Renal cortical epithelial cell (primary cell): ENCODE results near the gene PSMD13. TPM values are rescaled to one million over a fixed set of nuclear protein-coding genes. Genes with fewer than 3 reads are reported as not detected.
"Not testable (repeated sequence)": the region's sequence is repeated elsewhere in the genome, so short reads cannot be mapped to it uniquely, and the experiment has no call there.

Experiments
- DNase-seq: peaks from one replicate; pipeline ENCODE4 v3.0.0-alpha.2; 2011; ENCODE audit warnings: low read depth
- total RNA-seq: library from RNA; depleted of rRNA; stranded (reverse); fragments of >200 nt; gene quantifications from 2 replicates; pipeline ENCODE4 v1.2.3, GENCODE V29; 2014

Gene PSMD13
- total RNA-seq, 1 donor from 2014 or later: 74.2 TPM

GRCh38 chr11:217704-218103 lies 19.1 kb upstream of the PSMD13 start:
- DNase-seq: no peak

GRCh38 chr11:218815-219593 lies 17.8 kb upstream of the PSMD13 start:
- DNase-seq: no peak

GRCh38 chr11:220641-221215 lies 16.0 kb upstream of the PSMD13 start:
- DNase-seq: not testable (repeated sequence)

- no peak for DNase-seq
These were observed 15.2 kb upstream of the PSMD13 start for GRCh38 chr11:221539-221938.

GRCh38 chr11:221998-222789 lies 14.6 kb upstream of the PSMD13 start:
- no peak for DNase-seq

GRCh38 chr11:223026-223789 lies 13.6 kb upstream of the PSMD13 start:
- no peak for DNase-seq

GRCh38 chr11:223884-224283 lies 12.9 kb upstream of the PSMD13 start:
- DNase-seq: no peak

GRCh38 chr11:224424-224823 lies 12.4 kb upstream of the PSMD13 start:
- no peak for DNase-seq

- DNase-seq: no peak
These were observed 10.9 kb upstream of the PSMD13 start for GRCh38 chr11:225734-226453.

- no peak for DNase-seq
These were observed 8.9 kb upstream of the PSMD13 start for GRCh38 chr11:227824-228379.

- DNase-seq: no peak
These were observed 6.3 kb upstream of the PSMD13 start for GRCh38 chr11:230431-230830.

- no peak for DNase-seq
These were observed 3.8 kb upstream of the PSMD13 start for GRCh38 chr11:232783-233565.

- no peak for DNase-seq
These were observed 1.6 kb upstream of the PSMD13 start for GRCh38 chr11:235180-235579.

GRCh38 chr11:235609-235996 lies 1.2 kb upstream of the PSMD13 start:
- DNase-seq: peak; percentile 29

GRCh38 chr11:235997-236773 lies 591 bp upstream of the PSMD13 start, which contains the start of gene SIRT3:
TSS of gene SIRT3 (minus strand) at chr11:236342. CDS start at chr11:236328, 14 bp downstream.
- DNase-seq: peak; percentile 66

GRCh38 chr11:238346-238745 lies 1.6 kb downstream of the PSMD13 start:
- not testable (repeated sequence) for DNase-seq

GRCh38 chr11:240315-240714 lies 3.5 kb downstream of the PSMD13 start:
- DNase-seq: no peak

GRCh38 chr11:241634-242033 lies 4.9 kb downstream of the PSMD13 start:
- no peak for DNase-seq

GRCh38 chr11:244376-244775 lies 7.6 kb downstream of the PSMD13 start:
- peak; percentile 75 for DNase-seq
